GM23248 (cell line): ENCODE measurements around the gene PLA2G2C. TPM values are rescaled to one million over a fixed set of nuclear protein-coding genes. Genes with fewer than 3 reads are reported as not detected.
"Not testable (repeated sequence)": the region's sequence is repeated elsewhere in the genome, so short reads cannot be mapped to it uniquely, and the experiment has no call there.

ENCODE experiments used
- DNase-seq: peaks from one replicate; pipeline ENCODE4 v3.0.0-alpha.2; 2015
- H2AFZ ChIP-seq: fragments of 200-600 bp; sonication (generic); 2 replicates; pipeline ENCODE4 v1.6.1; 2016; ENCODE audit warnings: antibody characterized with exemption
- H3F3A ChIP-seq: fragments of 200-600 bp; sonication (generic); 2 replicates; pipeline ENCODE4 v1.6.1; 2016; ENCODE audit warnings: mild to moderate bottlenecking, antibody characterized with exemption, mixed run types; ENCODE audit not compliant: insufficient read depth
- H3K27ac ChIP-seq: fragments of 200-600 bp; sonication (generic); 2 replicates; pipeline ENCODE4 v1.5.1; 2016; ENCODE audit warnings: mild to moderate bottlenecking
- H3K27me3 ChIP-seq: fragments of 200-600 bp; sonication (generic); replicated peaks from 2 replicates; pipeline ENCODE4 v1.6.1; 2016; ENCODE audit warnings: mild to moderate bottlenecking; ENCODE audit not compliant: insufficient read depth
- H3K36me3 ChIP-seq: fragments of 200-600 bp; sonication (generic); 2 replicates; pipeline ENCODE4 v1.6.1; 2016; ENCODE audit warnings: low read depth, mild to moderate bottlenecking
- H3K4me1 ChIP-seq: fragments of 200-600 bp; sonication (generic); 2 replicates; pipeline ENCODE4 v1.6.1; 2016; ENCODE audit warnings: mild to moderate bottlenecking; ENCODE audit not compliant: insufficient read depth
- H3K4me2 ChIP-seq: fragments of 200-600 bp; sonication (generic); one replicate; pipeline ENCODE4 v1.6.1; 2016; ENCODE audit warnings: mild to moderate bottlenecking; ENCODE audit not compliant: unreplicated experiment
- H3K4me3 ChIP-seq: fragments of 200-600 bp; sonication (generic); 2 replicates; pipeline ENCODE4 v1.5.1; 2016; ENCODE audit warnings: mild to moderate bottlenecking
- H3K79me2 ChIP-seq: fragments of 200-600 bp; sonication (generic); 2 replicates; pipeline ENCODE4 v1.6.1; 2016; ENCODE audit warnings: mild to moderate bottlenecking; ENCODE audit not compliant: insufficient read depth
- H3K9ac ChIP-seq: fragments of 200-600 bp; sonication (generic); 2 replicates; pipeline ENCODE4 v1.6.1; 2016; ENCODE audit warnings: mild to moderate bottlenecking
- H3K9me2 ChIP-seq: fragments of 200-600 bp; sonication (generic); 2 replicates; pipeline ENCODE4 v1.6.1; 2016; ENCODE audit warnings: mixed run types, mild to moderate bottlenecking, moderate library complexity; ENCODE audit not compliant: insufficient read depth
- H3K9me3 ChIP-seq: fragments of 200-600 bp; sonication (generic); one replicate; pipeline ENCODE4 v1.6.1; 2017; ENCODE audit warnings: low read depth
- H4K20me1 ChIP-seq: fragments of 200-600 bp; sonication (generic); 2 replicates; pipeline ENCODE4 v1.6.0; 2016; ENCODE audit not compliant: insufficient read depth
- EZH2 ChIP-seq: fragments of 200-600 bp; sonication (generic); IDR thresholded peaks from 2 replicates; pipeline ENCODE4 v1.6.1; 2018; ENCODE audit warnings: antibody characterized with exemption, mild to moderate bottlenecking; ENCODE audit not compliant: insufficient read depth, poor library complexity, severe bottlenecking
- EZH2phosphoT487 ChIP-seq: fragments of 200-600 bp; sonication (generic); IDR thresholded peaks from 2 replicates; pipeline ENCODE4 v1.6.1; 2018; ENCODE audit warnings: antibody characterized with exemption, moderate library complexity, mild to moderate bottlenecking, low read depth; ENCODE audit not compliant: insufficient read depth
- WGBS, 2 experiments: methylation state at CpG; one replicate each; pipeline ENCODE4 v1.1.6; 2015 to 2017; ENCODE audit warnings: low lambda C conversion rate in 2 of 2, low coverage in 1 of 2; ENCODE audit errors: missing lambda C conversion rate in 2 of 2; 5-methylcytosine and 5-hydroxymethylcytosine counted together
- in situ Hi-C: fragments of 300-500 bp; cut with MboI; formaldehyde crosslinking; loops from 2 replicates; pipeline ENCODE4 v1.15.0; 2020
- polyA plus RNA-seq: library from polyadenylated mRNA; unstranded; fragments of >200 nt; fragmentation: Nextera tagmentation; extraction: Ambion mirVana; gene quantifications from 2 replicates; pipeline ENCODE4 v1.2.1, GENCODE V29; 2016
- total RNA-seq: library from RNA; depleted of rRNA; stranded (reverse); fragments of >200 nt; shearing (Covaris generic); gene quantifications from 2 replicates; pipeline ENCODE4 v1.2.3, GENCODE V29; 2014

The PLA2G2C gene
- total and polyA plus RNA-seq, 2 experiments from 2014 or later = not detected

- no peak overlapping the region for H3K27ac ChIP-seq
- no peaks in the 10 kb centered on the region for H3K9me3 ChIP-seq
- H3K79me2 ChIP-seq = no peaks in the 10 kb centered on the region
- H3K9me2 ChIP-seq = no peaks in the 10 kb centered on the region
- whole genome bisulfite sequencing, 2 experiments = 34 to 37% methylated on average over 16 to 18 of the region's 18 CpGs
- H3K4me2 ChIP-seq = no peak overlapping the region
- DNase-seq = no peak
- no peaks in the 10 kb centered on the region for H4K20me1 ChIP-seq
- H3K4me1 ChIP-seq = no peaks in the 10 kb centered on the region
- no peaks in the 10 kb centered on the region for H3F3A ChIP-seq
- H2AFZ ChIP-seq = no peak overlapping the region
- H3K9ac ChIP-seq = no peak overlapping the region
- H3K4me3 ChIP-seq = no peak overlapping the region
- TF ChIP-seq EZH2 = no peak
- TF ChIP-seq EZH2phosphoT487 = no peak
- peaks cover 70% of the 10 kb centered on the region for H3K27me3 ChIP-seq
- no peaks in the 10 kb centered on the region for H3K36me3 ChIP-seq
- in situ Hi-C loops = no loop called here
Measured at GRCh38 chr1:20223551-20224419, 37.5 kb upstream of the PLA2G2C start.

GRCh38 chr1:20223106-20223505 lies 36.8 kb upstream of the PLA2G2C start:
- Histone ChIP-seq H3F3A (no peaks in the 10 kb centered on the region), H3K9me2 (no peaks in the 10 kb centered on the region), H3K36me3 (no peaks in the 10 kb centered on the region), H3K27ac (no peak overlapping the region), H3K9ac (no peak overlapping the region), H3K4me2 (no peak overlapping the region), H4K20me1 (no peaks in the 10 kb centered on the region), H3K27me3 (peaks cover 70% of the 10 kb centered on the region), H3K79me2 (no peaks in the 10 kb centered on the region), H3K9me3 (no peaks in the 10 kb centered on the region), H3K4me3 (no peak overlapping the region), H3K4me1 (no peaks in the 10 kb centered on the region), H2AFZ (no peak overlapping the region)
- WGBS, 2 experiments = 96 to 100% methylated on average over 2 of the region's 2 CpGs
- TF ChIP-seq EZH2 (no peak), EZH2phosphoT487 (no peak)
- no peak for DNase-seq
- in situ Hi-C loops = no loop called here

GRCh38 chr1:20220036-20220435 lies 33.7 kb upstream of the PLA2G2C start:
- no peak overlapping the region for H3K27ac ChIP-seq
- H3K4me3 ChIP-seq = no peak overlapping the region
- in situ Hi-C loops = no loop called here
- H3K27me3 ChIP-seq = peaks cover 46% of the 10 kb centered on the region
- no peak overlapping the region for H3K9ac ChIP-seq
- no peak for TF ChIP-seq EZH2
- no peak for TF ChIP-seq EZH2phosphoT487
- no peaks in the 10 kb centered on the region for H3F3A ChIP-seq
- no peaks in the 10 kb centered on the region for H3K36me3 ChIP-seq
- H2AFZ ChIP-seq = no peak overlapping the region
- H3K4me2 ChIP-seq = no peak overlapping the region
- no peaks in the 10 kb centered on the region for H3K9me3 ChIP-seq
- H3K9me2 ChIP-seq = no peaks in the 10 kb centered on the region
- no peaks in the 10 kb centered on the region for H3K4me1 ChIP-seq
- no peaks in the 10 kb centered on the region for H3K79me2 ChIP-seq
- WGBS, 2 experiments = 46 to 49% methylated on average over 5 of the region's 5 CpGs
- H4K20me1 ChIP-seq = no peaks in the 10 kb centered on the region
- no peak for DNase-seq

GRCh38 chr1:20219053-20219452 lies 32.7 kb upstream of the PLA2G2C start:
- in situ Hi-C loops, H3K36me3 ChIP-seq, H3K27ac ChIP-seq, DNase-seq, H4K20me1 ChIP-seq, H3K9me3 ChIP-seq, H3K79me2 ChIP-seq, H3K9ac ChIP-seq, H3K4me3 ChIP-seq, H3K9me2 ChIP-seq, H3K4me2 ChIP-seq, H3K4me1 ChIP-seq, H3F3A ChIP-seq, H2AFZ ChIP-seq: not testable (repeated sequence)
- 65 to 66% methylated on average over 6 of the region's 6 CpGs for WGBS, 2 experiments
- peaks cover 46% of the 10 kb centered on the region for H3K27me3 ChIP-seq
